LNCAP (cell line): ENCODE data around the gene SOHLH1.

Experiments
- CTCF ChIP-seq: fragments of 450-650 bp; IDR thresholded peaks from 2 replicates; pipeline ENCODE4 v1.5.1; 2017; ENCODE audit warnings: mild to moderate bottlenecking

SOHLH1 gene

GRCh38 chr9:135736272-135736978 lies 37.1 kb upstream of the SOHLH1 start:
- no peak for TF ChIP-seq CTCF

- no peak for TF ChIP-seq CTCF
Observed at GRCh38 chr9:135734616-135735144, 35.4 kb upstream of the SOHLH1 start.

GRCh38 chr9:135732569-135733257 lies 33.4 kb upstream of the SOHLH1 start:
- TF ChIP-seq CTCF, result no peak

- TF ChIP-seq CTCF, result no peak
Observed at GRCh38 chr9:135731454-135731853, 32.2 kb upstream of the SOHLH1 start.

- no peak for TF ChIP-seq CTCF
Observed at GRCh38 chr9:135729480-135729879, 30.2 kb upstream of the SOHLH1 start.

GRCh38 chr9:135728436-135729110 lies 29.3 kb upstream of the SOHLH1 start:
- TF ChIP-seq CTCF, result no peak

GRCh38 chr9:135727257-135727875 lies 28.1 kb upstream of the SOHLH1 start:
- no peak for TF ChIP-seq CTCF
